Liver (tissue), 9 donors: ENCODE data around the gene NDUFAF2. TPM values are rescaled to one million over a fixed set of nuclear protein-coding genes. Genes with fewer than 3 reads are reported as not detected.

Experiments
- DNase-seq: peaks from one replicate; pipeline ENCODE4 v3.0.0-alpha.2; 2017; ENCODE audit warnings: low spot score
- H3K27ac ChIP-seq, 2 donors: one replicate each; pipeline ENCODE4 v1.7.0; 2013; ENCODE audit warnings: inconsistent platforms in 2 of 2, low read length in 2 of 2, control low read depth in 1 of 2, low read depth in 1 of 2, mild to moderate bottlenecking in 1 of 2
- H3K27me3 ChIP-seq, 4 donors: one replicate each; pipeline versions ENCODE4 v1.6.1 to v1.7.0; 2013; ENCODE audit warnings: low read length in 3 of 4, inconsistent platforms in 1 of 4, mild to moderate bottlenecking in 1 of 4, moderate library complexity in 1 of 4; ENCODE audit not compliant: control insufficient read depth in 4 of 4, insufficient read depth in 4 of 4
- H3K36me3 ChIP-seq, 4 donors: one replicate each; pipeline versions ENCODE4 v1.6.1 to v1.7.0; 2013; ENCODE audit warnings: low read length in 3 of 4, mild to moderate bottlenecking in 3 of 4, low read depth in 1 of 4, moderate library complexity in 1 of 4; ENCODE audit not compliant: control insufficient read depth in 4 of 4, insufficient read depth in 3 of 4
- H3K4me1 ChIP-seq, 4 donors: one replicate each; pipeline versions ENCODE4 v1.6.1 to v1.7.0; 2013; ENCODE audit warnings: low read length in 3 of 4, mild to moderate bottlenecking in 3 of 4, moderate library complexity in 1 of 4; ENCODE audit not compliant: control insufficient read depth in 4 of 4, insufficient read depth in 4 of 4
- H3K4me3 ChIP-seq, 3 donors: one replicate each; pipeline versions ENCODE4 v1.6.1 to v1.7.0; 2013; ENCODE audit warnings: low read length in 3 of 3, control low read depth in 1 of 3, low read depth in 1 of 3, mild to moderate bottlenecking in 1 of 3
- H3K9ac ChIP-seq, 2 donors: one replicate each; pipeline ENCODE4 v1.7.0; 2013; ENCODE audit warnings: low read length in 2 of 2, mild to moderate bottlenecking in 2 of 2, moderate library complexity in 2 of 2, control low read depth in 1 of 2, low read depth in 1 of 2
- H3K9me3 ChIP-seq, 4 donors: one replicate each; pipeline versions ENCODE4 v1.6.1 to v1.7.0; 2013; ENCODE audit warnings: low read length in 3 of 4; ENCODE audit not compliant: control insufficient read depth in 4 of 4
- CTCF ChIP-seq: fragments of 150-350 bp; IDR thresholded peaks from 2 replicates; pipeline ENCODE4 v1.5.1; 2017; ENCODE audit warnings: improper control_type of control experiment, low read depth, low read length; ENCODE audit not compliant: missing input control
- EGR1 ChIP-seq, 2 donors: IDR thresholded peaks; 2 replicates each; pipeline ENCODE4 v1.6.1; 2016 to 2018; ENCODE audit warnings: antibody characterized with exemption in 2 of 2, low read depth in 2 of 2
- FOXA1 ChIP-seq: IDR thresholded peaks from 2 replicates; pipeline ENCODE4 v1.6.1; 2016; ENCODE audit warnings: antibody characterized with exemption
- FOXA2 ChIP-seq: IDR thresholded peaks from 2 replicates; pipeline ENCODE4 v1.6.1; 2016; ENCODE audit warnings: antibody characterized with exemption
- HNF4A ChIP-seq, 2 donors: conservative IDR thresholded peaks; 2 replicates each; pipeline ENCODE4 v1.6.1; 2016; ENCODE audit warnings: antibody characterized with exemption in 2 of 2, mild to moderate bottlenecking in 2 of 2
- HNF4G ChIP-seq: IDR thresholded peaks from 2 replicates; pipeline ENCODE4 v1.6.1; 2016; ENCODE audit warnings: antibody characterized with exemption
- RAD21 ChIP-seq, 2 donors: IDR thresholded peaks; 2 replicates each; pipeline ENCODE4 v1.6.1; 2016; ENCODE audit warnings: antibody characterized with exemption in 2 of 2, mild to moderate bottlenecking in 2 of 2
- REST ChIP-seq: IDR thresholded peaks from 2 replicates; pipeline ENCODE4 v1.6.1; 2016; ENCODE audit warnings: antibody characterized with exemption, mild to moderate bottlenecking
- SP1 ChIP-seq: IDR thresholded peaks from 2 replicates; pipeline ENCODE4 v1.6.1; 2018; ENCODE audit warnings: antibody characterized with exemption, mild to moderate bottlenecking
- TAF1 ChIP-seq: conservative IDR thresholded peaks from 2 replicates; pipeline ENCODE4 v1.6.1; 2016; ENCODE audit warnings: antibody characterized with exemption, mild to moderate bottlenecking
- polyA plus RNA-seq, 2 donors: library from polyadenylated mRNA; stranded (reverse) in 1 of 2; unstranded in 1 of 2; fragments of 200-250 nt in 1 of 2; fragments of >200 nt in 1 of 2; fragmentation: Nextera tagmentation in 1 of 2; extraction: Ambion mirVana in 1 of 2; gene quantifications; one replicate each; pipeline versions ENCODE4 v1.2.1 to v1.2.3, GENCODE V29; 2013 to 2015
- total RNA-seq, 2 donors: library from RNA; depleted of rRNA; stranded (reverse); fragments of >200 nt; gene quantifications; one replicate each; pipeline ENCODE4 v1.2.3, GENCODE V29; 2014
- donor health status: healthy.
- donor health status: healthy.
- donor health status: healthy.
- donor health status: healthy.
- donor health status: healthy.

Gene NDUFAF2
- total and polyA plus RNA-seq, 4 donors, result 4.3 to 21.3 (median 12.5) TPM

GRCh38 chr5:61055434-61056006, 110.5 kb downstream of the NDUFAF2 start:
- Histone ChIP-seq H3K9me3 (no peaks in the 10 kb centered on the region), H3K27me3 (no peaks in the 10 kb centered on the region), H3K4me1 (no peaks in the 10 kb centered on the region), H3K9ac (no peak overlapping the region), H3K4me3 (no peak overlapping the region), H3K36me3 (no peaks in the 10 kb centered on the region), H3K27ac (no peak overlapping the region)
- no peak for DNase-seq
- TF ChIP-seq CTCF (peak; percentile 67), HNF4A (conservative IDR thresholded peaks at IDR 0.05) (no peak), RAD21 (IDR thresholded peaks at IDR 0.05) (peak; percentile 88 to 93), REST (no peak)

GRCh38 chr5:61059499-61059898, 114.5 kb downstream of the NDUFAF2 start:
- no peaks in the 10 kb centered on the region for H3K9me3 ChIP-seq

More at GRCh38 chr5:61059499-61059898, 114.5 kb downstream of the NDUFAF2 start:
- no peak overlapping the region for H3K4me3 ChIP-seq
- no peaks in the 10 kb centered on the region for H3K36me3 ChIP-seq
- no peak overlapping the region for H3K9ac ChIP-seq
- DNase-seq, result no peak
- TF ChIP-seq SP1, result no peak
- TF ChIP-seq REST, result no peak
- TF ChIP-seq FOXA1, result no peak
- no peak for TF ChIP-seq EGR1 (IDR thresholded peaks at IDR 0.05; ENCODE audit: low read depth in 2 of 2)
- TF ChIP-seq TAF1, result no peak
- no peak for TF ChIP-seq FOXA2
- TF ChIP-seq HNF4G, result no peak
- H3K27me3 ChIP-seq, result no peaks in the 10 kb centered on the region
- no peak overlapping the region for H3K27ac ChIP-seq
- no peaks in the 10 kb centered on the region for H3K4me1 ChIP-seq
